ENCODE measurements around the gene PTGS1.
"Not testable (repeated sequence)": the region's sequence is repeated elsewhere in the genome, so short reads cannot be mapped to it uniquely, and the experiment has no call there.

The PTGS1 gene

DNA sequence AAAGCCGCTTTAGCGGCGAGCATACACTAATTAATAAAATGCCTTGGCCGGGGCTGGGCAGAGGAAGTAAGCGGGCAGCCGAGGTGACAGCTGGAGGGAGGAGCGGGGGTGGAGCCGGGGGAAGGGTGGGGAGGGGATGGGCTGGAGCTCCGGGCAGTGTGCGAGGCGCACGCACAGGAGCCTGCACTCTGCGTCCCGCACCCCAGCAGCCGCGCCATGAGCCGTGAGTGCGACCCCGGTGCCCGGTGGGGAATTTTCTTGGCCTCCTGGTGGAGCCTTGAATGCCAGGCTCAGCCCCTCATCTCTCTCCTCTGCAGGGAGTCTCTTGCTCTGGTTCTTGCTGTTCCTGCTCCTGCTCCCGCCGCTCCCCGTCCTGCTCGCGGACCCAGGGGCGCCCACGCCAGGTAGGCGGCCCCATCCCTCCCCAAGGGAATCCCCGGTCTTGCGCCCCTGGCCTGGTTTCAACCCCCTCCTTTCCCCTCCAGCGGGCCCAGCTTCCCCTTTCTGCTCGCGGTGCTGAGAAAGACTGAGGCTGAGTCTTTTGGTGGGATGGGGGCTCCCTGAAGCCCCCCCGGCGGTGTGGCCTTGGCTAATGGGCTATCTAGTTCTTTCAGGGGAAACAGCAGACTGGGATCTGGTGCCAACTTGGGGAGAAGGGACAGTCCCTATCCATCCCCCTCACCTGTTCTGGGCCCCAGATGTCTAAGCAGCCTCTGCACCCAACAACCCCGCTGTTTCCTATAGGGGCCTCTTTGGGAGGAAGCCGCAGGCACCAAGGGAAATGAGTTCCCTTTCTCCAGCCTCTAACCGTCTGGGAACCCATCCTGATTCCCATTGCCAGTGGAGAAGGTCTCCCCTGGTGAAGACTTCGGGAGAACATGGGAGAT lies at the start of gene PTGS1:
TSS of gene PTGS1 (plus strand) at position 156 of the 887 bp plus-strand sequence. CDS start at position 217, 61 bp downstream.
- DNase-seq: peak; percentile 63

DNA sequence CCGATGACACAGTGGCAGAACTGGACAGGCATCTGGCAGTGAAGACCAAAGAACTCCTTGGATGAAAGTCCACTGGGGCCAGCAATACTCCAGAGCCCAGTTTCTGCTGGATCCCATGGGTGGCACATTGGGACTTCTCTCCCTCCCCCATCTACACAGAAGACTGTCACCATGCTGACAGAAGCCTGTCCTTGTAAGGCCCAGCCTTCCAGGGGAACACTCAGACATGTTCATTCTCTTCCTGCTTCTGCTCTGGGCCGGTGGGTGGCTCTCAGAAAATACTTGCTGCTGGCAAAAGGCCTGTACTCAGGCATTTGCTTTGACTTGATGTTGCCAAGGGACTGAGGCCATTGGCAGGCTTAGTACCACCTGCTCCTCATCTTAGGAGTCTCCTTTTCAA lies 48.3 kb upstream of the PTGS1 start:
- no peak for DNase-seq

DNA sequence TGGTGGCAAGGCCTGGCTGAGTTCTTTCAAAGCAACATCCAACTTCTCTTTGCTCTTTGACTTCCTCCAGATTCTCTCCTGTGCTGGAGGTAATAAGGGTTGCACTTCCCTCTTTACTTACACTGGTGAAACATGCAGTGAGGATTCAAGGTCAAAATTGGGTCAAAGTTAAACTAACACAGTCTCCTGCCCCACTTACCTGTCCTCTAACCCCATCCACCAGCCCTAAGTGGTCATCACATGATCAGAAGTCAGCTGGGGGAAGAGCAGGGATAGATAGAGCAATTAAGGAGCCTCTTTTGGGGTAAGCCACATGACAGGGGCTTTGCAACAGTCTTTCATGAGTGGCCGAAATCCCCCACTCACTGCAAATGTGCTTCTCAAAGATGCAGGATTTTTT lies 46.2 kb upstream of the PTGS1 start:
- DNase-seq: not testable (repeated sequence)

DNA sequence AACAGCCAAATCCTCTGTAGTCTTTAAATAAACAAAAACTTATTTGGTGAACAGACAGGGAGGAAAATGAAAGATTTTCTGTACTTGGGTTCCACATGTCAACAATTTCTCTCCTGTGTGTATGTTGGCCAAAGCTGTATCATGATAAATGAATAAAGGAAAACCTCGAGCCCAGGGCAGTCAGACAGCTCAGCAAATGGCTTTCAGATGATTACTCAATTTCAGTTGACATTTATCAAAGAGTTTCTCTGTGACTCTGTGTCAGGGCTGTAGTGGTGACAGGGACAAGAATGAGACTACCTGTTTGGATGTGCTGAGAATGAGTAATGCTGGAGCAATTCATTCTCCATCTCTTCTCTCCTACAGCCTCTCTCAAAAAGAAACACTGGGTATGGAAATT lies 45.7 kb upstream of the PTGS1 start:
- no peak for DNase-seq

DNA sequence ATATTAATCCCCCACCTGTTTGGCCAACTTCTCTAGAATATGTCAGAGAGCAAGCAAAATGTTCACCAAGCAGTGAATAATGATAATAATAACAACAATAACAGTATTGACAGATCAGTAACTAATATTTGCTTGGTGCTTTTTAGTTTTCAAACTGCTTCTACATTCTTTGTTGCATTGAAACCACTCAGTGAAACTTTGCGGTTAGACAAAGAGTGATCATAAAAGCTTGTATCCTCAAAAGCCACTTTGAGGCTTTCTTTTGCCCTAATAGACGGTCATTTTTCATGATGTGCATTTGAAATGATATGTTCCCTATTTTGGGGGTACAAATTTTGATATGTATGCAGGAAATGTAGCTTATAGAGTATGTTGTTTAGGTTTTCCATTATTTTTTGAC lies 43.6 kb upstream of the PTGS1 start:
- DNase-seq: no peak

DNA sequence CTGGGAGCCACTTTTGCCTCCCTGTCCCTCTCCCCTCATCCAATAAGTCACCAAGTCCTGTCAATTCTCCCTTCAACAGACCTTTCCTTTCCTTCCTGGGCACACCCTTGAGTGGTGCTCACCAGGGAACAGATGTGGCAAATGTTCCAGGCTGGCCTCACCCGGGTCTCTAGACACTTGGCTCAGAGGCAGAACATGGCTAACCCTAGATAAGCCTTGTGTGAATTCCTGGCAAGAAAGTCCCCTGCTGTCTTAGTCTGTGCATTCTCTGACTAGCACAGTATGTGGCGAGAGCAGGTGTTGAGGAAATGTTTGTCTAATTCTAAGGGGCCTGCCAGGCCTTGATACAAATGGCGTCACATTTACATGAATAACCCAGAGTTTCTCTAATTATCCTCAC lies 41.2 kb upstream of the PTGS1 start:
- DNase-seq: no peak

DNA sequence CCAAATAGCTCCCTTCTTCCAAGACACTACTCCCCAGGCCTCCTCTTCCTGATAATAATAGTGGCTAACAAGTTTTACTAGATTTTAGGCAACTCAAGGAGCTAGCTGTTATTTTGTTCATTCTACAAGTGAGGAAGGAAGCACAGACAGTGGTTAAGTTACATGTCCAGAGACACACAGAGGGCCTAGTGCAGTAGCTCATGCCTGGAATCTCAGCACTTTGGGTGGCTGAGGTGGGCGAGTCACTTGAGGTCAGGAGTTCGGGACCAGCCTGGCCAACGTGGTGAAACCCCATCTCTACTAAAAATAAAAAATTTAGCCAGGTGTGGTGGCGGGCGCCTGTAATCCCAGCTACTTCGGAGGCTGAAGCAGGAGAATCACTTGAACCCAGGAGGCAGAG lies 40.4 kb upstream of the PTGS1 start:
- not testable (repeated sequence) for DNase-seq

DNA sequence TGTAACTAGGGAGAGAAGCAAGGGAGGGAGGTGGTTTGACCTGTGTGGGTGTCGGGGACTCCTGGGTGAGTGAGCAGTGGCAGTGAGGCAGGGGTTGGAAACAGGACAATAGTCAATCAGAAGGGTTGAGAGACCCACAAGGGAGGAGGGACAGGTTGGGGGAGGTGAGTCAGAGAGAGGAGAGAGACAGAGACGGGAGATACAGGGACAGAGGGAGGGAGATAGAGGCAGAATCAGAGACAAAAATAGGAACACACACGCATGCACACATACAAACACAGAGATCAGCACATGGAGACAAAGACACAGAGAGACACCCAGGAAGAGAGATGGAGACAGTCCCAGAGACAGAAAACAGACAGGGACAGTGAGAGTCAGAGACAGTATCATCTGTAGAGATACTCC lies 39.3 kb upstream of the PTGS1 start:
- no peak for DNase-seq

DNA sequence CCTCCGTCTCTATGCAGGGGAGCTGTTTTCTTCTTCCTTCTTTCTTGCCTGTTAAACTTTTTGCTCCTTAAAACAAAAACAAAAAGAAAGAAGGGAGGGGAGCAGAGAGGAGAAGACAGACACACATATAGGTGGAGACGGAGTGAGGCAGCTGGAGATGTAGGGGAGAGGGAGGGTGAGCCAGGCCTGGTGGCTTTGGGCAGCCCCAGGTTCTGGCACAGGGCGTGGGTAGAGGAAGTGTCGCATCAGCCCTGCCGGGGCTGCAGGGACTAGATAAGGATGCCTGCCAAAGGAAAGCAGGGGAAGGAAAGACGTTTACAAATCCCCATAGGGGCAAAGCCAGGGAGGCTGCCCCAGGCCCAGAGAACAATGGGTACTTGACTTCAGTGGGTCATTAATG lies 38.7 kb upstream of the PTGS1 start:
- DNase-seq: no peak

DNA sequence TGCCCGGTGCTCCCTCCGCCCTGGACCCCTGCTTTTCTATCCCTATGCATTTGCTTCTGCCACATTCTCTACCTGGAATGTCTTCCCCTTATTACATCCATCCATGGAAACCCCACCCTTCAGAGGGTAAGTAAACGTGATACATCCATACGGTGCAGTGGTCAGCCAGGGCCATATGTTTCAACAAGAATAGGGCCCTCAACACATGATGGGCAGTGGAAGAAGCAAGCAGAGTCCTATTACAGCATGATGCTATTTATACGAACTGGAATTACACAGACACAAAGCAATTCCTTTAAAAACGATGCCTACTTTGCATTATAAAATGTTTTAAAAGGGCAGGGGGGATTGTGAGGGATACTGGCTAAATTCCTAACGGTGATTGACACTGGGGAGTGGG lies 38.2 kb upstream of the PTGS1 start:
- no peak for DNase-seq

DNA sequence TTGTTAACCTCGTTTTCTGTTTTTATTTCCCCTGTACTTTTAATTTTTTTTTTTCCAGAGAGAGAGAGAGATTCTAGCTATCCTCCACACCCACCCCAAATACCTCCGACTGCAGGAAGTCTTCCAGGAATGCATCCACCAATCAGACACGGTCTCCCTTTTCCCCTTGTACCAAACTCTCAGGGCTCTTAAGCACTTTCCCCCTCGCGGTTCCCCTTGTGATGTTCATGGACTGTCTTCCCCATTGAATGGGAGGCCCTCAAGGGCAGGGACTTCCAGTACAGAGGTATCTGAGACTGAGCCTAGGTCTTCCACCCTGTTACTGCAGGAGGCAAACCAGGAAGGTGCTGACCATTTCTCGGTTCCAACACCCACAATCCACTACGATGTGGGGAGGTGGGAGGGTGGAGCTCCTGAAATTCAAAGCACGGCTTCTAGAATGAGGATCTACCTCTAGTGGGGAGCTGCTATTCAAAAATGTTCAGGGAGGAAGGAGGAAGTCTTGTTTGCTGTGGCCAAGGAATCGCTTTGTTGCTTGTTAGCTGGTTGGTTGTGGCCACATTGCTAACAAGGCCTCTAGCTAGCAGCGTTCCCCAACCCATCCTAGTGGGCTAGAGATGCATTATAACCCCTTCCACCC lies 37.5 kb upstream of the PTGS1 start:
- DNase-seq: no peak

DNA sequence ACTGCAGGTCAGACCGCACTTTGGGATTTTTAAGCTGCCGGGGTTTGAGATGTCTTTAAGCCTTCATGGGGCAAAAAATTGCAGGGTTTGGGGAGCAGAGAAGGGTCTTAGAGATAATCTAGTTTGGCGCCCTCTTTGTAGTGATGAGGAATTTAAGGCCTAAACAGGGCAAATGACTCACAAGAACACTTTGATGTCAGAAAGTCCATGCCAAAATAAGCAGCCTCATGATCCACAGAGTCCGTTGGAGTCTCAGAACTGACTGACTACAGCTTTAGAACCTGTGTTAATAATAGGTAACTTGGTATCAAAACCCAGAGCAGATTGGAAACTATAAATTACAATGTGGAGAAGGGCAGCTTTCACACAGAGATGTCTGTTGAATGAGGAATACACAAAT lies 35.9 kb upstream of the PTGS1 start:
- no peak for DNase-seq

DNA sequence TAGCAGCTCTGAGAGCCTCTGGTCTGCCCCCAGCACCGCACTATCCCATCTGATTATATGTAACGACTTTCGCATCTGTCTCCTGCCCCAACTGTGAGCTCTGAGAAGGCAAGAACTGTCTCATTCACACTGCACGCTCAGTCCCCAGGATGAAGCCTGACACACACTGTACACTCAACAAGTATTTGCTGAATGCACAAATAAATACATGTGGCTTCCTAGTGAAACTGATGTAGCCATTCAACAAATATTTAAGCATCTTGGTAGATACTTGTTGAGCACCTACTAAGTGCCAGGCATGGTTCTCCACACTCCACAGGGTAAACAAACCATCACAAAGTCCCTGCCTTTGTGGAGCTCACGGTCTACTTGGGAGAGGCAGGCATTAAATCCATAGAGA lies 34.6 kb upstream of the PTGS1 start:
- DNase-seq: no peak

DNA sequence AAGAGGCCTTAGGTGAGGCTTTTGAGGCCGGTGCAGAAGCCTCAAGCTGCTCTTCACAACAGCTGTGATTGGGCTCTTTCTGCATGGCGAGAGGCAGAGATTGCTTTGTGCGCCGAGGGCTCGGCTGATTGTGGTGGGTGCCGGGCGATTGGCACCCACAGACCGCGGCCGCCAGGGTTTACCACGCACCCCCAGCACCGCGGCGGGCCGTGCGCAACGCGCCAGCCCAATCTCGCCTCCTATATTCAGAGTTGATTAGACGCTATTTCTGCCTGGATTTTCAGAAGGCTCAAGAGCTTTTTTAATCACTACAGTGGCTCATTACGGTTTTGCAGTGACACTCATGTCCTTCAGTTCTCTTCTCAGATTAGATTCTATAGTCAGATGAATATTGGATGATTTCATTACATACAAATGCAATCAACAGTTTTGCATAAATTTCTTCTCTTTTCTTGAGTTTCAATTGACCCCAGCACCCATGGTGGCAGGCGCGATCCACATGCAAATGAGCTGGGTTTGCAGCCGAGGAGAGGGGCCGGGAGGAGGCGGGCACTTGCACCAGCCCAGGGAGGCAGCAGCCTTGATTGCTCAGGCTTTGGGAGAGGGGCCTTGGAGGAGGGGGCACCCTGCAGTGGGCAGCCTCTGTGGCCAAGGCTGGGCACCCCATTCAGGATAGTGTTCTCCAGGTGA lies 33.8 kb upstream of the PTGS1 start:
- DNase-seq: no peak

DNA sequence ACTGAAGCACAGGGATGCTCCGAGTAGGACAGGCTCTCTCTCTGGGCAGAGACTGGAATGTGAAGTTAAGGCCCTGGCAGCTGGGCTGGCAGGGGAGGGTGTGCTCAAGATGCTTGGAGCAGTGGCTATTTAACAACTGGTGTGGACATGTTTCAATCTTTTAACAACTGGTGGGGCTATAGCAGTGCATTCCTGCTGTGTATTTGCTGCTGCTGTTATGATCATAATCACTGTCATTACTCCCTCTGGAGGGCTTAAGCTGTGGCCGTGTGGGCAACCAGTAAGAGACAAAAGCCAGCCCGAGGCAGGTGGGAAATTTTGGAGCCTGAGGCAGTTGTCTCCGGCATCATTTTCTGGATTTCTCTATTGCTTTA lies 33.3 kb upstream of the PTGS1 start:
- DNase-seq: no peak

DNA sequence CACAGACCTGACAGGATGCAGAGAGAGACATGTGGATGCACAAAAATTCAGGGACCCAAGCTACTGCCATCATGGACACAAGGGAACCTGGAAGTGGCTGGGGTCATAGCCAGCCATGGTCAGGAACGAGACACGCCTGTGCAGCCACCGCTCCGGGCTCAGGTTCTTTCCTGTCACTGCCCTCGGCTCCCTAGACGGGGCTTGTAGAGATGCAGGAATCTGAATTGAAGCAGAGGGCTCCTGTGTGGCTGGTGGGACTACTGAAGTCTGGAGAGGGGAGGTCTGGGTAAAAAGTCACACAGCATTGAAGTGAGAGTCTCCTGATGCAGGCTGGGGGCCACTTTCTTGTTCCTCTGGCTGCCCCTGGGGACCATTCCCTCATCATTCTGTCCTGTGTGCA lies 32.3 kb upstream of the PTGS1 start:
- no peak for DNase-seq

DNA sequence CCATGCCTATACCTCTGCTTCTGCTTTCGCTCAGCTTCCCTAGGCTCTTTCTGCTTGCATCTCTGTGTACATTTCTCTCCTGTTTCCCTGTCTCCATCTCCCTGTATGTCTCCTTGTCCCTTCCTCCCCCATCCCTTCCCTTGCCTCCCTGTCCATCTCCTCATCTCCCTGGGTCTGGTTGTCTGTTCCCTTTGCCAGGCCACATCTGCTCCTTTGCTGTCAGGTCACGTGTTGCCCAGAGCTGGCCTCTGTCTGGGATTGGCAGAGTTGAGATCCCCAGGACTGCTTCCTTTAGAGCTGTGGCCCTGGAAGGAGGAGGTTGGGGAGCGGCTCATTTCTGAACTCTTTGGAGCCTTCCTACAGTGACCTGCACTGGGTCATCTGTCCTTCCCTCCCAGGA lies 31.8 kb upstream of the PTGS1 start:
- DNase-seq: peak; percentile 11

DNA sequence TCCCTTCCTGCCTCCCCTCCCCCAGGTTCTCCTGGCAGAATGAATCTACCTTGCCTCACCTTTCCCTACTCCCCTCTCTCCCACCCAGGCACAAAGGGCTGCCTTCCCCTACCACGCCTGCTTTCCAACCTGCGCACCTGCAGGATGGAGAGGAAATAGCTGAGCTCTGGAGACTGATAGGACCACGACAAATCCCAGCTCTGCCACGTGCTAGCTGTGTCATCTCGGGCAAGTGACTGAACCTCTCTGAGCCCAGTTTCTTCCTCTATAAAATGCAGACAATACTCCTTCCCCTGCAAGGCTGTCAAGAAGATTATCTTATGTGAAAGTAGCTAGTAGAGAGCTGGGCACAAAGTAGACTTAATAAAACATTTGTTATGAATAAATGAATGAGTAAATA lies 31.2 kb upstream of the PTGS1 start:
- no peak for DNase-seq

DNA sequence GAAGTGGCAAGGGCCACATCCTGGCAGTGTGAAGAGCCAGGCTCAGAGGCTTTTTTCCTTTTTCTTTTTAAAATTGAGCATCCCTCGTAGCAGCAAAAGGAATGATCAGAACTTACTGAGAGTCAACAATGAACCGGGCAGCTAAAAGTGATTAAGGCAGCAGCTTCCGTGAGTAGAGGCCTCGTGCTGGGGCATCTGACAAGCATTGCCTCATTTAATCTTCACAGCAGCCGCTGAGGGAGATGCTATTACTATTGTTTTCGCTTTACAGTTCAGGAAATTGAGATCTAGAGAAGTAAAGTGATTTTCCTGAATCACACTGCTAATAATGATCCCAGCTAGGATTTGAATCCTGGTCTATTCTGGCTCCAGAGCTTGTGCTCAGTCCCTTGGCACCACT lies 30.7 kb upstream of the PTGS1 start:
- DNase-seq: no peak

DNA sequence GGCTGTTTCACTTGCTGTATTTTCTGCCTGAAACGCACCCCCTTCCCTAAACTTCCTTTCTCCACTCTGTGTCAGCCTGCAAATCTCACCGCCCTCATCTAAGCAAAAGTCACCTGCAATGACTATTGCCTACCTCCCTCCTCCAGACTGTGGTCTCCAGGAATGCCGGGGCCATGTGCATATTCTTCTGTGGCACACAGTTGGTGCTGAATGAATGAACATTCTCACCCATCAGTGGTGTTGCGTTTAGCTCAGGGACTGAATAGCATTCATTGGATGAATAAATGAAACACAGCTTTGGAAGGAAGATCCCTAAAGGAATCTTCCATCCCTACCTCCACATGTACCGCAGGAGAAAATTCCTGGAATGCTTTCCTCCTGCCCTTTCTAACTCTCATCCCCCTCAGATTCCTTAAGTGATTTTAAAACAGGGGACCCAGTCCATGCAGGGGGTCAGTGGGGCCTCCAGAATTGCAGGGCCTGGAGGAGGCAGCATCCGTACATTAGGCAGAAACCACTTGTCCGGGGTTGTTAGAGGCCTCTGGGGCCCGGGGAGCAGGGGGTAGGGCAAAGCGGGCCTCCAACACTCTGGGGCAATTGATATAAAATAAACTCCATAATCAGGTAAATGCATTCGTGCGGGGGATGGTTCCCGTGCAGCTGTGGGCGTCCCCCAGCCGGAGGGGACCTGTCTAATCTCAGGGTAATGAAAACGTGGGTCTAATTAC lies 28.3 kb upstream of the PTGS1 start:
- no peak for DNase-seq

DNA sequence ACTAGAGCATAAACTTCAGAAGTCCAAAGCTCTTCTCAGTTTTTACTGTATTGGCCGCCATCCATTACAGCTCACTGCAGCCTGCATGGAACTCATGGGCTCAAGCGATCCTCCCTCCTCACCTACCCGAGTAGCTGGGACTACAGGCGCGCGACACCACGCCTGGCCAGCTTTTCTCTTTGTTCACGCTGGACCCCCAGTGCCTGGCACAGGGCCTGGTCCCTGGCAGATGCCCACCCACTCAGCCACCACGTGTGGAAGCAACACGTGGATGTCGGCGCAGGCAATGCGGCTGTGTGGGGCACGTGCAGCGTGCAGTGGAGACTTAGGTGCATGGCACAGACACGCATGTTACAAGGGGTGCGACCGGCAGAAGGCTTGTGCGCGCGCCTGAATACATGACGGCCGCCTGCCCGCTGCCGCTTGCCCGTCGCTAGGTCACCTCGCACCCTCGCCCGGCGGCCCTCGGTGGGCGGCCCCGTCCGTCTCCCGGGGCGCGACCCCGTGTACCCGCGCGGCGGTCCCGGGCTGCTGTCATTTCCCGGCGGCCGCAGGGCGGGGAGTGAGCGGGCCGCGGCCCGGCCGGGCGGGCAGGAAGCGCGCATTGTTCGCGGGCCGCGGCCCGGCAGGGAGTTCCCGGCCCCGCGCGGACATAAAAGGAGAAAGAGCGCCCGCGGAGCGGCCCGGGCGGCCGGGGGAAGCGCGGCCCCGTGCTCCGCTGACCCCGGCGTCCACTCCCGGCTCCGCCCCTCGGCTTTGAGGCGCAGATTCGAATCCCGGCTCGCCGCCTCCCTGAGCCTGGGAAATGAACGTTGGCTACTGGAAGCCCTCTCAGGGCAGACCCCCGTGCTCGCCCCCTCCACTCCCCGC lies 24.1 kb upstream of the PTGS1 start:
- peak; percentile 79 for DNase-seq
